GM18502 (cell line): ENCODE data around the gene CLCN1.

ENCODE experiments used
- ATAC-seq: cut with Tn5 transposase; IDR thresholded peaks from one replicate; pipeline ENCODE4 v1.9.1; 2021; ENCODE audit warnings: mild to moderate bottlenecking; ENCODE audit not compliant: unreplicated experiment, poor library complexity

CLCN1 gene

DNA sequence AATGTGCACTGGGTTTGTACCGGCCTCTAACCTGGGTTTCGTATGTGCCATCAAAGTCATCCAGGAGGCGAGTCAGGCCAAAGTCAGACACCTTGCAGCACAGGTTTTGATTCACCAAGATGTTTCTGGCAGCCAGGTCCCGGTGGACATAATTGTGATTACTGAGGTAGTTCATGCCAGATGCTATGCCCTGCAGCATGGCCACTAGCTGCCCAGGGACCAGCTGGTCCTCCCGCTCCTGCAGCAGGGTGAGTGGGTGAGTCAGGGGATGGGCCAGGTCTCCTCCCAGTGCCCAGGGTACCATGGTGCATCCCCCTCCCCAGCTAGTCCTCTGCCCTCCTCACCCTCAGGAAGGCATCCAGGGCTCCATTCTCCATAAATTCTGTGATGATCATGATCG is 78.9 kb downstream of the CLCN1 start:
- no peak for ATAC-seq

- ATAC-seq: no peak
Observed at GRCh38 chr7:143395187-143396149, 79.6 kb downstream of the CLCN1 start.

DNA sequence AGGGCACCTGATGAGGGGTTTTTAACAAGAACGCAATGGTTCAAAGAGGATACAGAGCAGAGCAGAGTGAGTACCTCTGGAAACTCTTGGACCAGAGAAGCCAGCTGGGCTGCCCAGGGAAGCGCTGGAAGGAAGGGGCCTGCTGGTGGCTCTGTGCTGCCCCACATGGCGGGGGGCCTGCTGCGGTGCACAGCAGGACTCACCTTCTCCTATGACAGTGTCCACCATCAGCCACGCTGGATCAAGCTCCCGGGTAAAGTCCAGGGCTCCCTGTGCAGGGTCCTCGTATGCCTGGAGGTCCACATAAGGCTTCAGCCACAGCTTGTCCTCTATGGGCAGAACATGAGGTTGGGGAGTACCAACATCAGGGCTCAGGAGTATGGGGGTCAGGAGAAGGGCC is 80.3 kb downstream of the CLCN1 start:
- ATAC-seq: no peak

GRCh38 chr7:143396625-143397556 is 81.0 kb downstream of the CLCN1 start:
- no peak for ATAC-seq

- no peak for ATAC-seq
Observed at GRCh38 chr7:143397710-143398530, 82.0 kb downstream of the CLCN1 start.

DNA sequence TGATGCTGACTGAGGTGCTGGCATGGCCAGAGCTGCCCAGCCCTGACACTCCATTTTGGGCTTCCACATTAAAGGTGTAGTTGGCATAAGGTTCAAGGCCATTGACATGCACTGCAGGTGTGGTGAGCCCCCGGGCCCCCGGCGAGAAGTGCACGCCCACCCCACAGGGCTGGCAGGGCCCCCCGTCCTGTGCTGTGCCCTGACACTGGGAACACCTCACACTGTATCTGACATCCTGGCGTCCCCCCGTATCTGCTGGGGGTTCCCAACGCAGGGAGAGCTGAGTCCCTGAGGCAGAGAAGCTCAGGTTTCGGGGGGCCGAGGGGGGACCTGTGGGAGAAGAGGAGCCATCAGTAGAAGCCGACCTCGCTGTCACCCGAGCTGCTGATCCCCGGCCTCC is 82.7 kb downstream of the CLCN1 start:
- ATAC-seq: no peak

DNA sequence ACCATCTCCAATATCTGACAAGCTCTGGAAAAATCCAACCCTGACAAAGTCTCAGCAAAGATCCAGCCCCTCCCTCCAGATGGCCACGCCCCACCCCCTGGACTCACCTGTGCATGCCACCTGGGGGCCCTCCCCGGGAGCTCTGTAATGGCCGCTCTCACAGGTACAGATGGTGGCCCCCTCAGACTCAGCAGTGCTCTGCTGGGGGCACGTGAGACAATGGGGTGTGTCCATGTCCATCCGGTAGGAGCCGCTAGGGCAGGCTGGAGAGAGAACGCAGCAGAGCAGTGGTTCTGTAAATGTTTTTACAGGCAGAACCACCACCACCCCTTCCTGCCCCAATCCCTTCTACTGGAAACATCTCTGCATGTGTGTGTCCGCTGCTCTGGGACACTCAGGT is 83.2 kb downstream of the CLCN1 start:
- ATAC-seq: no peak

DNA sequence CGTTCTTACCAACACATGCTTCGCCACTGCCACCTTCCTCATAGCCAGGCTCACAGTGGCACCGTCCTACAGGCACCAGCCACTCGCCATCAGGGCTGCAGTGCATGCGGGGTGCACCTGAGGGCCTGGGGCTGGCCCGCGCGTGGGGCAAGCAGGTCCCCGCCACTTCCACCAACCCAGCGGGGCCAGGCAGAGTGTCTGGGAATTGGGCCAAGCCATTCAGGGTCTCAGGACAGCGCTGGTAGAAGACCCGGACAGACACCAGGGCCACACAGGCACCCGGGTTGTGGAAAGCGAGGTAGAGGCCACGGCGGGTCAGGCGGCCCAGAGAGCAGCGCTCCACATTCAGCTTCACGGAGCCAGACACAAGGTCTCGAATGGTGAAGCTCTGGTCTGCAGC is 83.7 kb downstream of the CLCN1 start:
- no peak for ATAC-seq

DNA sequence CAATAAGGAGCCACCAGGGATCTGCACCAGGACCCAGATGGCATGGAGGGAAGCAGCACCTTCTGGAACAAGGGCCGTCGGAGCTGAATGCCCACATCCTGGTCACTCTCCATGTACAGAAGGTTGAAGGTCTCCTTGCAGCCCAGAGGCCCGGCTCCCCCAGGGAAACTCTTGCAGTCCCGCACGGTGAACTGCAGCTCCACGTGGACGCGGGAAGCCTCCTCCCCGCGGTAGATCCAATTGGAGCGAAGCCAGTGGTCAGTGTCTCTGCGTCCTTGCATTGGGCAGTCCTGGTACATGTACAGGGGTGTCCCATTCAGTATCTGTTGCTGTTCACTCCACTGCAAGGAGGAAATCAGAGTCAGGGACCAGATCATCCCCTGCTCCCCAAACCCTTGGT is 85.4 kb downstream of the CLCN1 start:
- no peak for ATAC-seq
